ENCODE data around the gene DDX43. TPM values are rescaled to one million over a fixed set of nuclear protein-coding genes. Genes with fewer than 3 reads are reported as not detected.

Gene DDX43
- total and polyA plus RNA-seq, 12 donors, result 0.11 to 1.6 (median 0.47) TPM; not detected in 2

DNA sequence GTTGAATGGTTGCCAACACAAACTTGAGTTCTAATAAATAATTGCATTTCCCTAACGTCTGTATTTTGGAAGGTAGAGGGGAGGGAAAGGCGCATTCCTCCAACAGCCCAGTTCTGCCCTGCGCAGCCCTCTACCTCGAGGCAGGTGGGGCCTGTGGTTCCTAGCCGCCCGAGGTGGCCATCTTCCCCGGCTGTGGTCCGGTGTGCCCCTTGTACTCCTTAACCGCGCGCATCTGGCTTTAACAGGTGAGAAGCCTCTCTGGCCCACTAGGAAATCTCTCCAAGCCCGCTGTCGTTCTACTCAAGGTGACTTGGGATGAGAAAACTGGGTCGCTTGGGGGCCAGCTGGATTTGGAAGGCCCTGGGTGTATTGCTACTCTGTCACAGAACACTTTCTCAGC lies 30.5 kb upstream of the DDX43 start:
- intact Hi-C loops (cut with DNase I), result no loop called here

DNA sequence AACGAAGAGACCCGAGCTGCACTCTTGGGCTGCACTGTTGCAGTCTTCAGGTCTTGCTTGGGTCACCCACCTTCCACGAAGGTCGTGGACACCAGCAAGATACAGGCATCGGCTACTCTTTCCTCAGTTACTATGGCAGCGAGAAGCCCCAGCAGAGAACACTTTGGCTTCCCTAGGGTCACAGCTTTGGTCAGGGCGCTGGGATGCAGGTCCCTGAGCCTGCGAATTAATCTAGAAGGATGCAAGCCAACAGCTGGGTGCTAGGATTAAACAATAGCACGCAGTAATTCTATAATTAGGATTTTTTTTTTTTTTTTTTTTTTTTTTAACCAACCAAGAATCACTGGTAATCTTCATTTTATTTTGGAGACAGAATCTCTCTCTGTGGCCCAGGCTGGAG lies 30.1 kb upstream of the DDX43 start:
- 82 to 85% (median 85%) methylated on average over 9 of the region's 9 CpGs for WGBS, 4 donors
- intact Hi-C loops (cut with DNase I), result no loop called here

More for the DNA sequence above, 30.5 kb upstream of the DDX43 start:
- Histone ChIP-seq H3K36me3 (replicated peaks in 1 of 2) (no peaks in the 10 kb centered on the region), H3K27me3 (no peaks in the 10 kb centered on the region), H3K4me3 (no peak overlapping the region), H3K9me3 (replicated peaks in 1 of 3) (no peaks in the 10 kb centered on the region), H3K4me1 (replicated peaks in 1 of 2) (no peaks in the 10 kb centered on the region), H3K27ac (no peak overlapping the region)
- no peak for TF ChIP-seq POLR2A (IDR thresholded peaks at IDR 0.05)
- TF ChIP-seq, protein P1, sequence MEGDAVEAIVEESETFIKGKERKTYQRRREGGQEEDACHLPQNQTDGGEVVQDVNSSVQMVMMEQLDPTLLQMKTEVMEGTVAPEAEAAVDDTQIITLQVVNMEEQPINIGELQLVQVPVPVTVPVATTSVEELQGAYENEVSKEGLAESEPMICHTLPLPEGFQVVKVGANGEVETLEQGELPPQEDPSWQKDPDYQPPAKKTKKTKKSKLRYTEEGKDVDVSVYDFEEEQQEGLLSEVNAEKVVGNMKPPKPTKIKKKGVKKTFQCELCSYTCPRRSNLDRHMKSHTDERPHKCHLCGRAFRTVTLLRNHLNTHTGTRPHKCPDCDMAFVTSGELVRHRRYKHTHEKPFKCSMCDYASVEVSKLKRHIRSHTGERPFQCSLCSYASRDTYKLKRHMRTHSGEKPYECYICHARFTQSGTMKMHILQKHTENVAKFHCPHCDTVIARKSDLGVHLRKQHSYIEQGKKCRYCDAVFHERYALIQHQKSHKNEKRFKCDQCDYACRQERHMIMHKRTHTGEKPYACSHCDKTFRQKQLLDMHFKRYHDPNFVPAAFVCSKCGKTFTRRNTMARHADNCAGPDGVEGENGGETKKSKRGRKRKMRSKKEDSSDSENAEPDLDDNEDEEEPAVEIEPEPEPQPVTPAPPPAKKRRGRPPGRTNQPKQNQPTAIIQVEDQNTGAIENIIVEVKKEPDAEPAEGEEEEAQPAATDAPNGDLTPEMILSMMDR (IDR thresholded peaks at IDR 0.05), result no peak
- DNase-seq, result no peak
- WGBS, 4 donors, result 84 to 89% (median 85%) methylated on average over 10 to 14 of the region's 14 CpGs

DNA sequence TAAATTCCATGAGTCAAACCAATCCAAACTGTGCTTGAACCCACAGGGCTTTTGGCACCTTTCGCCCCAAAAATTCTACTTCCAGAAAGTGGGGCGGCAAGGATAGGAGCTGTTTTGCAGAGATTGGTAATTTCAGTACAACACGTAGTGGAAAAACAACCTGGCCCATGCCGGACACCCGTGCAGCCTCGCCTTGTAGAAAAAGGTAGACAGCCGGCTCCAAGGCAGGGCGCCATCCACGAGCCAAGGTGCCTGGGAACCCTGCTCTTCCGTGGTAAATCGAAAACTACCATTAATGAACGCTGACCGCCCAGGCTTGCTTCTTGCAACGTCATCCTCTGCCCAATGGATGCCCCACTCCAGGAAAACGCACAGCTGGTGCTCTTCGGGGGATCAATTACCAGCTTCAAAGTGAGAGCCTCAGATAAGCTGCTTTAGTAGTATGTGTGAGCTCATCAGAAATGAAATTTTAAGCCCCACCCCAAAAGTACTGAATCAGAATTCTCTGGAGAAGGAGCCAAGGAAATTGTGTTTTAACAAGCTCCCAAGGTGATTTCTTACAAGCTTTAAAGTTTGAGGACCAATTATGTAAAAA lies 26.8 kb upstream of the DDX43 start:
- Histone ChIP-seq H3K4me1 (replicated peaks in 1 of 2) (no peaks in the 10 kb centered on the region), H3K27me3 (no peaks in the 10 kb centered on the region), H3K36me3 (replicated peaks in 1 of 2) (no peaks in the 10 kb centered on the region), H3K4me3 (no peak overlapping the region), H3K9me3 (replicated peaks in 1 of 3) (no peaks in the 10 kb centered on the region), H3K27ac (no peak overlapping the region)
- WGBS, 4 donors, result 68 to 76% (median 72%) methylated on average over 16 of the region's 16 CpGs
- TF ChIP-seq, protein P1 (IDR thresholded peaks at IDR 0.05), result no peak
- TF ChIP-seq POLR2A (IDR thresholded peaks at IDR 0.05), result no peak
- intact Hi-C loops (cut with DNase I), result no loop called here
- no peak for DNase-seq

More for the DNA sequence above, 30.1 kb upstream of the DDX43 start:
- Histone ChIP-seq H3K36me3 (replicated peaks in 1 of 2) (no peaks in the 10 kb centered on the region), H3K9me3 (replicated peaks in 1 of 3) (no peaks in the 10 kb centered on the region), H3K27me3 (no peaks in the 10 kb centered on the region), H3K4me1 (replicated peaks in 1 of 2) (no peaks in the 10 kb centered on the region), H3K4me3 (no peak overlapping the region), H3K27ac (no peak overlapping the region)
- TF ChIP-seq, protein P1 (IDR thresholded peaks at IDR 0.05), result no peak
- TF ChIP-seq POLR2A (IDR thresholded peaks at IDR 0.05), result no peak
- no peak for DNase-seq

DNA sequence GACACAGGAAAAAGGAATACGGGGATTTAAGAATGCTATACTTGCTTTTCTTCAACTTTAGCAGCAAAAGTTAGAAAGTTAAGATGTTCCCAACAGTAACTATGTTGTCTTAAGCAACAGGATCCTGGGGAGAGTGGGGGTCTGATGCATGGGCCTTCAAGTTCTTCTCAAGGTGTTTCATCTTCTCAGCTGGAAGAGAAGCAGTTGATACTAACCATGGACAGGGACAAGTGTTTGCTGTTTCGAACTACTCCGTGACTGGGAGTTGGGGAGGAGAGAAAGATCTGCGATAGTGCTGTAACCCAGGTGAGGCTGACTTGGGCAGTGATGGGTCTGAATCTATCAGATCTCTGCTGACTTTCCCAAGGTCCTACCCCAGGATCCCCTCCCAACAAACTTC lies 26.0 kb upstream of the DDX43 start:
- Histone ChIP-seq H3K27ac (no peak overlapping the region), H3K4me1 (replicated peaks in 1 of 2) (no peaks in the 10 kb centered on the region), H3K9me3 (replicated peaks in 1 of 3) (no peaks in the 10 kb centered on the region), H3K27me3 (no peaks in the 10 kb centered on the region), H3K36me3 (replicated peaks in 1 of 2) (no peaks in the 10 kb centered on the region), H3K4me3 (no peak overlapping the region)
- TF ChIP-seq POLR2A (IDR thresholded peaks at IDR 0.05), result no peak
- TF ChIP-seq, protein P1 (IDR thresholded peaks at IDR 0.05), result no peak
- WGBS, 4 donors, result 84 to 91% (median 86%) methylated on average over 4 of the region's 4 CpGs
- DNase-seq, result no peak
- intact Hi-C loops (cut with DNase I), result no loop called here
